AG04449 (cell line): ENCODE measurements around the gene TIA1.

Source experiments
- CTCF ChIA-PET: fragments of 350-600 bp; formaldehyde crosslinking; extraction: SDS; loops from one replicate; lab custom pipeline; 2021; ENCODE audit warnings: antibody characterized with exemption; lab: Yijun Ruan, JAX
- POLR2A ChIA-PET: fragments of 400-600, 350-600 bp; formaldehyde crosslinking; extraction: SDS; loops from one replicate; lab custom pipeline; 2020; ENCODE audit warnings: antibody characterized with exemption, inconsistent platforms; lab: Yijun Ruan, JAX
- DNase-seq: peaks from one replicate; pipeline ENCODE4 v3.0.0-alpha.2; 2010; ENCODE audit warnings: low read depth, low spot score
- H3K4me3 ChIP-seq: 2 replicates; pipeline ENCODE4 v1.5.1; 2011; ENCODE audit warnings: low read depth, mild to moderate bottlenecking, control low read depth, low read length
- CTCF ChIP-seq: IDR thresholded peaks from one replicate; pipeline ENCODE4 v1.5.1; 2011; ENCODE audit warnings: mild to moderate bottlenecking, moderate library complexity, low read length, control low read depth, inconsistent platforms; ENCODE audit not compliant: insufficient read depth; ENCODE audit errors: missing control alignments

Gene TIA1

GRCh38 chr2:70261501-70261900 lies 13.1 kb upstream of the TIA1 start:
- ChIA-PET POLR2A (interaction anchor here (0.5 kb wide), 1 partner anchor 175 kb away, joined by 3 read pairs; no protein-coding TSS in a partner anchor), CTCF (no interaction called here)
- no peak for TF ChIP-seq CTCF
- DNase-seq = peak; percentile 17
- no peak overlapping the region for H3K4me3 ChIP-seq

DNA sequence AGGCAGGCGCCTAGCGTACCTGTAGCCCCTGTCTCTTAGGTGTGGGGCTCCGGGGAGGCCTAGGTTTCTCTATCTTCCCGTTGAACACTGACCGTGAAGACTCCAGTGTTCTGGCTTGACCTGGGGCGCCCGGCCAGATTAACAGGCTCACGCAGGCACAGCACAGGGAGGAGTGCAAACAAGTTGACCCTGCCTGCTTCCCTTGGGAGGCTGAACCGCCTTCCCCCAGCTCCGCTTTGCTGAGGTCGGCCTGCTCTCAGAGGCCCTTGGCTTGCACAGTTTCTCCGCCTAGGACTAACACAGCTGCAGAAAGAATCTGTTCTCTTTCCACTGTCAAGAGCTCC lies 10.1 kb upstream of the TIA1 start:
- CTCF ChIA-PET = interaction anchor here (1.1 to 2.0 kb wide), 4 partner anchors 16 to 344 kb away, joined by 3 to 7 read pairs (median 3); partner anchors contain the start of gene FAM136A

DNA sequence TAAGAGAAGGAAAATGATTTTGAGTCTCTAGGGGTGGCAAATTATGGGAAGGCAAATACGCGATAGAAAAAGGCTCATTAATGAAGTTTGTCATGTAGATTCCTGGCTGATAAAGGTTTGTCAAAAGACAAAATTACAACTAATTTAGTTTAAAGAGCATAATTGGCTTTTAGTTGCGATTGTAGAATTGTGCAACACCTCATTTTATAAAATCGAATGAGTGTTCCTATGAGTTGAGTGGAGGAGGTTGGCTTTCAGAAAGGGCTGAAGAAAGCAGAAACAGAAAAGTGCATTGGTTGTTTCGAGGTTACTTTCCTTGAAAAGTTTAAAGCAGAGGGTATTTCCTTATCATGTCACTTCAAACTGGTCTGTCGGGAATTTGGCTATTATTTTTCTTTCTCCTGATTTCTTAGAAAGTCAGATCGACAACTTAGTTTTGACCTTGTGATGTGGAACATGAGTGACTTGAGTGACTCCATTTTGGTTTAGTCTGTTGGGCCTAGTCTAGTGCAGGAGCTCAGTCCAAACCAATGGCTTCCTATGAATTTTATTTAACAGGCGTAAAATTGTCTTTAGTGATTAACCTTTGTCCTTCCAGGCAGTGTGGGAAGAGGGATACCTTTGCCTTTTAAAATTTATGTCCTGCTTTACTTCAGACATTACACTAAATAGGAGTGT lies 7.3 kb upstream of the TIA1 start:
- ChIA-PET POLR2A (no interaction called here), CTCF (interaction anchor here (1.2 kb wide), 1 partner anchor 113 kb away, joined by 3 read pairs; no protein-coding TSS in a partner anchor)
- no peak for DNase-seq
- H3K4me3 ChIP-seq = no peak overlapping the region
- TF ChIP-seq CTCF = no peak

More for the DNA sequence above, 10.1 kb upstream of the TIA1 start:
- no peak for TF ChIP-seq CTCF
- no peak for DNase-seq
- POLR2A ChIA-PET = interaction anchor here (0.5 to 1.6 kb wide), 4 partner anchors 35 to 344 kb away, joined by 3 to 8 read pairs (median 6); partner anchors contain the start of genes MXD1 and SNRPG
- peak overlapping the region; percentile 82 for H3K4me3 ChIP-seq

DNA sequence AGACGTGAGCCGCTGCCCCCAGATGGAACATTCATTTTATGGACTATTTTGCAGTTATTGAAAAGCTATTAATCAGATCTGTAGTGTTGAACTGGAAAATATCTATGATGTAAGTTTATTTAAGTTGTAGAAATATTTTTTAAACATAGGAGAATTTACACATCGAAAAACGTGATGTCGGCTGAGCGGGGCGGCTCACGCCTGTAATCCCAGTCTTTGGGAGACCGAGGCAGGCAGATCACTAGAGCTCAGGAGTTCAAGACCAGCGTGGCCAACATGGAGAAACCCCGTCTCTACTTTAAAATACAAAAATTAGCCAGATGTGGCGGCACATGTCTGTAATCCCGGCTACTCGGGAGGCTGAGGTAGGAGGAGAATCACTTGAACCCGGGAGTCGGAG lies 2.0 kb upstream of the TIA1 start:
- no peak overlapping the region for H3K4me3 ChIP-seq
- DNase-seq = no peak
- POLR2A ChIA-PET = no interaction called here
- CTCF ChIA-PET = no interaction called here
- TF ChIP-seq CTCF = no peak

DNA sequence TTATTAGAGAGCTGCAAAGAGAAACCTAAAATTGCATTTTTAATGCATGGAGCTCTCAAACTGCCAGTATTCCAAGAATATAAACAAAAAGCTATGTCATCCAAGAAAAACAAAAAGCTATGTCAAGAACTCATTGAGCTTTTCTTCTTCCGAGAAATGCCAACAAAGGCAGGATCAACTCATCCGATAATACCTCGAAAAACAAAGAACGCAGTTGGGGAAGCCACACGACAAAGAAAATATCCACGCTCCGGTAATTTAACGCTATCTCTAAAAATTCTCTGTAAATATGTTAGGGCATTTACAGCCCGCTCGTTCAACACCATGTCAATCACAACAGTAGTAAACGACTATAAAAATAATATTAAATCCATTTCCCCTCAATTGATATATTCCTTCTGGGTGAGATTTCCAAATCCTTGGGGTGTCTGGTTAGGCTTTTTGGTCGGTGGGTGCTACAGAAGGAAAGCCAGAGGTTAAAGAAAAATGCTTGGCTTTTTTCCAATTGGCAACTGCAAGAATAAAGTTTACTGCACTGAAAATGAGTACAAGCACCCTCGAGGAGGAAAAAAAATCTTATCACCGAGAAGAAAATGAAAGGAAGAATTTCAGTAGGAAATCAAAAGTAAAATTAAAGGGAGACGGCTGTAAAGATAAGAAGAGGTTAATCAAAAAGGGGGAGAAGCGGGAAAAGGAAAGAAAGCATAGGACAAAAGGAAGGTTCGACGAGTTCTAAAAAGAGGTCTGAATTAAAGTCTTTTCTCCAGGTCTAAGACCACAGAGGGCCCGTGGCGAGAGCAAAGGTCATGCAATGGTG lies 856 bp downstream of the TIA1 start:
- CTCF ChIA-PET = no interaction called here
- TF ChIP-seq CTCF = no peak
- POLR2A ChIA-PET = interaction anchor here (1.1 to 2.3 kb wide), 2 partner anchors 10 to 334 kb away, joined by 4 to 11 read pairs; partner anchors contain the start of gene PCYOX1
- peak overlapping the region; percentile 91 for H3K4me3 ChIP-seq
- no peak for DNase-seq
